ENCODE measurements around the gene TMEM236.

TMEM236 gene

DNA sequence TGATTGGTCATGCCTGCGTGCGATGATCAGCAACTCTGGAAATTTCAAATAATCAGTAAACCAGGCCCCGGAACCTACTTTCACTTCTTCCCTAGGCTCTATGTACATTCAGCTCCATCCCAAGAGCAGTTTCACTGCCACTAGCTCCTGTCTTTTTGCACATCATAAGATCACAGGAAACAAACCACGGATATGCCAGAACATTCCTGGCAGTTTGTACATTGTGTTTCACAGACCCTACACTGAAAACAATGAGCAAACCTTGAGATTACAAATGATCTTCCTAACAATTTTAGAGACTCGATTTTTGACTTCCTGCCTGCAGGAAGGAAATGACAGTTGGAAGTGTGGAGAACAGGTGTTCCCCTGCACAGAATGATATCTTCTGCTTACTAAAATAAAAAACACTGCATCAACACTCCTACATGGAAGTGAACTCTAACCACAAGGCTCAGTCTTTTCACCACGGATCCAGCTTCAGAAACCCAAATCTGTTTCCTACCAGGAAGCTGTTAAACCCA, 7.6 kb upstream of the TMEM236 start:
- Histone ChIP-seq H3K4me3 (ENCODE audit: low read depth in 1 of 2, low read length in 2 of 2) (no peak overlapping the region), H3K9ac (ENCODE audit: low read length) (no peak overlapping the region), H3K4me1 (ENCODE audit: insufficient read depth, low read length) (no peaks in the 10 kb centered on the region), H3K27ac (ENCODE audit: low read depth, low read length) (no peak overlapping the region), H3K9me3 (ENCODE audit: low read length) (no peaks in the 10 kb centered on the region), H3K36me3 (ENCODE audit: insufficient read depth, low read length) (no peaks in the 10 kb centered on the region), H3K27me3 (ENCODE audit: control insufficient read depth in 1 of 2, insufficient read depth in 2 of 2, low read length in 2 of 2) (no peaks in the 10 kb centered on the region)

DNA sequence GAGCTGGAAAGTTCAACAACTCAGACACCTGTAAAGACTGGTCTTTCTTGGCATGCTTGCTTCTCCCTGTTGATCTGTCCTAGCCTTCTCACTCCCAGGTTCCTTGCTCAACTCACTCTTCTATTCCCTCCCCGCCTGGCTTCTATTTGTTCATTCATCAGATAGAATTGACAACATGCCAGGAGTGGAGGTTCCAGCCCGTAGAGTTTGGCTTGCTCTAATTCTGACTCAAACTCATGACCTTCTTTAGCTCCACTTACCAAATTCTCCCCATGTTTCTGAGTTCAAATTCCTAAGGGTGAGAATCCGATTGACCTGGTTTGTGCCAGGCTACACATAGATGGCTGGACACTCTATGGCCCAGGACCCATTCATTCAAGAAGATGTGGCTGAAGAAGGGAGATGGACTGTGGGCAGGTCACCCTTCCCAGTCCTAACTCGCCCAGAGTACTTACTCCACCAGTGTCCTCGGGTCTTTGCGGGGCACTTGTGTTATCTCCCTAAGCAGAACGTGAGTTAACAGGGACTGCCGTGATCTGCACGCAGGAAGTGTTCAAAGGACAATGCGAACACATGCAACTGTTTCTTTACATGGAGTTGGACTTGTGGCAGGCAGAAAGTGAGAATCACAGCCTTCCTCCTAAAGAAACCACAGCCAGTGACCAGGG, 4.0 kb upstream of the TMEM236 start:
- Histone ChIP-seq H3K9ac (ENCODE audit: low read length) (no peak overlapping the region), H3K27me3 (ENCODE audit: control insufficient read depth in 1 of 2, insufficient read depth in 2 of 2, low read length in 2 of 2) (no peaks in the 10 kb centered on the region), H3K36me3 (ENCODE audit: insufficient read depth, low read length) (no peaks in the 10 kb centered on the region), H3K9me3 (ENCODE audit: low read length) (no peaks in the 10 kb centered on the region), H3K4me1 (ENCODE audit: insufficient read depth, low read length) (no peaks in the 10 kb centered on the region), H3K27ac (ENCODE audit: low read depth, low read length) (no peak overlapping the region), H3K4me3 (ENCODE audit: low read depth in 1 of 2, low read length in 2 of 2) (no peak overlapping the region)

DNA sequence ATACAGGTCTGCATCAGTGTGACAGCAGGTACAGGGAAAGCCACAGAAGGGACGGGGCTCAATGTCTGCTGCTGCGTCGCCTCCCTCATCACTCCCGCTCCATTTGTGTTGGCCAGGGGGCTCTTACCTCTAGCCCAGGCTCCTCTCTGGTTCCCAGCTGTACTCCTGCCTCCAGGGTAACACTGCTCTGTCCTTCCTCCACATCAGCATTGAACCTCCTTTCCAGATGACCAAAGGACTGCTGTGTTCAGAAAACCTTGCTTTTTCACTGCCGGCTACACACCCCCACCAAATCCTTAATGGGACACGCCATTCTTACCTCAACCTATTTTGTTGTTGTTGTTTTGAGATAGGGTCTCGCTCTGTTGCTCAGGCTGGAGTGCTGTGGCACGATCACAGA, 2.1 kb upstream of the TMEM236 start:
- Histone ChIP-seq H3K27ac (ENCODE audit: low read depth, low read length) (no peak overlapping the region), H3K9ac (ENCODE audit: low read length) (no peak overlapping the region), H3K9me3 (ENCODE audit: low read length) (no peaks in the 10 kb centered on the region), H3K4me1 (ENCODE audit: insufficient read depth, low read length) (no peaks in the 10 kb centered on the region), H3K4me3 (ENCODE audit: low read depth in 1 of 2, low read length in 2 of 2) (no peak overlapping the region), H3K27me3 (ENCODE audit: control insufficient read depth in 1 of 2, insufficient read depth in 2 of 2, low read length in 2 of 2) (no peaks in the 10 kb centered on the region), H3K36me3 (ENCODE audit: insufficient read depth, low read length) (no peaks in the 10 kb centered on the region)

DNA sequence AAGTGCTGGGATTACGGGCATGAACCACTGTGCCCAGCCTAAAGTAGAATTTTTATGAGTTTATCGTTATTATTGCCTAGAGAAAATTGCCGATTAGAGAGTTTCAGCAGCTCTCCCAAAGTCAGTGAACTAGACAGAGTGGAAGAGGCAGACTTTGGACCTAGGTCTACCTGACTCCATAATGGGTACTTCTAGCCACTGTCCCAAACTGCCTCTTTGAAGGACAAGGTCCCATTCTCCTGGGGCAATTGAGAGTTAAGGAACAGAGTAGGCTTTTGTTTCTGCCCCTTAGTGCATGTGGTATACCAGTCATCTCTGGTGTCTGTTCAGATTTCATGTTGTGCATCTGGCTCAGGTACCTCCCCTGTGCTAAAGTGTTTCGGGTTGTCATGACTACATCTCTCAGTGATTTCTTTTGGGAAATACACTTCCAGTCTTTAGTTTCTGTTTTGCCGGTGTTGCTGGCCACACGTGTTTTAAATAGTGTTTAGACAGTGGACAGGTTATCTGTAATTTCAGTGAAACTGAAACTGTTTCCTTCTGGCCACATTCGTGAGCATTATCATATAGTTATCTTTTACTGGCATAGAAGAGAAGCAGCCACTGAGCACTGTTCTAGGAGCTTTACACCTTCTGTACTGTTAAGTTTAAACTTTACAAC, 4.7 kb downstream of the TMEM236 start:
- Histone ChIP-seq H3K9me3 (ENCODE audit: low read length) (no peaks in the 10 kb centered on the region), H3K4me3 (ENCODE audit: low read depth in 1 of 2, low read length in 2 of 2) (no peak overlapping the region), H3K9ac (ENCODE audit: low read length) (no peak overlapping the region), H3K4me1 (ENCODE audit: insufficient read depth, low read length) (no peaks in the 10 kb centered on the region), H3K36me3 (ENCODE audit: insufficient read depth, low read length) (no peaks in the 10 kb centered on the region), H3K27me3 (ENCODE audit: control insufficient read depth in 1 of 2, insufficient read depth in 2 of 2, low read length in 2 of 2) (no peaks in the 10 kb centered on the region), H3K27ac (ENCODE audit: low read depth, low read length) (no peak overlapping the region)

DNA sequence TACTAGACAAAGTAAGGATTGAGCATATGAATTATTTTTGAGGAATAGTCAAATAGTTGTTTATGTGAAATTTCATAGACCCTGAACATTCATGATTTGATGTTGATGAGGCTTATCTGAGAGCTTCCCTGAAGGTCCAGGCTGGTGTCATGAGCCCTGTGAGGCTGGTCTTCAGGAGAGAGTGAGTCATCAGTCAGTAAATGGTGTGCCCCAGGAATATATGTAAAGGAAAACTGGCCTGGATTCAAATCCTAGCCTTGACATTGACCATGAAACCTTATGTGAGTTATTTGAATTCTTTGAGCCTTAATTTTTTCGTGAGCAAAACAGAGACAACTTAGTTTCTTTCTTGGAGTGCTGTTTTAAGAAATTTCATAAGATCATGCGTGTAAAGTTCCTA, 6.2 kb downstream of the TMEM236 start:
- Histone ChIP-seq H3K4me3 (ENCODE audit: low read depth in 1 of 2, low read length in 2 of 2) (no peak overlapping the region), H3K4me1 (ENCODE audit: insufficient read depth, low read length) (no peaks in the 10 kb centered on the region), H3K9ac (ENCODE audit: low read length) (no peak overlapping the region)

DNA sequence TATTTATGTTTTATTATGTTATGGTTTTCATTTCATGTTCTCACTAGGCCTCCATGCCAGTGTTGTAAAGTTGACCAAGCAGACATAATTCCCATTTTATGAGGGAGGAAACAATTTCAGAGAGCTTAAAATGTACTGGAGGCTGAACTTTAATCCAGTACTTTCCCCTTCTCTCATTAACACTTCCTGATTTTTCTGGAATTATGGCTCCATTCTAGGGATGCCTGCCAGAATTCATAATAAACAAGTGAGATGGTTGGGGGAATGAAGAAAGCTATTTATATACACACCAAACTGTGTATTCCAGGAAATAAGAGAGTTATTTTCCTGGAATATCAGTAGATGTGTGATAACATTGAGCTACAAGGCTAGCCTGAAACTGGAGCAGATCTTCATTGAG, 6.9 kb downstream of the TMEM236 start:
- H3K36me3 ChIP-seq (ENCODE audit: insufficient read depth, low read length) = no peaks in the 10 kb centered on the region
- no peak overlapping the region for H3K27ac ChIP-seq (ENCODE audit: low read depth, low read length)
- H3K9me3 ChIP-seq (ENCODE audit: low read length) = no peaks in the 10 kb centered on the region
- no peak overlapping the region for H3K9ac ChIP-seq (ENCODE audit: low read length)
- no peaks in the 10 kb centered on the region for H3K27me3 ChIP-seq (ENCODE audit: control insufficient read depth in 1 of 2, insufficient read depth in 2 of 2, low read length in 2 of 2)
- no peaks in the 10 kb centered on the region for H3K4me1 ChIP-seq (ENCODE audit: insufficient read depth, low read length)
- H3K4me3 ChIP-seq (ENCODE audit: low read depth in 1 of 2, low read length in 2 of 2) = no peak overlapping the region

More for the DNA sequence above, 6.2 kb downstream of the TMEM236 start:
- H3K36me3 ChIP-seq (ENCODE audit: insufficient read depth, low read length) = no peaks in the 10 kb centered on the region
- H3K9me3 ChIP-seq (ENCODE audit: low read length) = no peaks in the 10 kb centered on the region
- no peaks in the 10 kb centered on the region for H3K27me3 ChIP-seq (ENCODE audit: control insufficient read depth in 1 of 2, insufficient read depth in 2 of 2, low read length in 2 of 2)
- H3K27ac ChIP-seq (ENCODE audit: low read depth, low read length) = no peak overlapping the region

DNA sequence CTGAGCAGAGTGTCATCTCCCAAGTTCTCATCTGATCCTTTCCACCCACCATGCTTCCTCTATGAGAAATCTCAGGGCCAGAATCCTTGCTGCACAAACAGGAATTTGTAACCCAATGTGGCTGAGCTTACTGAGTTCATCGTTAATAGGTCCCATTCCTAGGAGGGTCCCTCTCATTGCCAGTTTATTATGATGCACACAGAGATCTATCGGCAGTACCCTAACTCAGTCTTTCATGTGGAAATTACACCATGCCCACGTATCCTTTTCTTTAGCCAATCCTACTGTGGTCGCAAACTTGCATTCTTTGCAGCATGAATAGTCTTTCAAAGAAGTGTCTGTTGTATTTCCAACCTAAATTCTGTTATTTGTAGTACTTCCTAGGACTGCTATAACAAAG, 12.1 kb downstream of the TMEM236 start:
- H3K4me3 ChIP-seq (ENCODE audit: low read depth in 1 of 2, low read length in 2 of 2) = no peak overlapping the region
- H3K9me3 ChIP-seq (ENCODE audit: low read length) = no peaks in the 10 kb centered on the region
- H3K4me1 ChIP-seq (ENCODE audit: insufficient read depth, low read length) = no peaks in the 10 kb centered on the region
- no peaks in the 10 kb centered on the region for H3K27me3 ChIP-seq (ENCODE audit: control insufficient read depth in 1 of 2, insufficient read depth in 2 of 2, low read length in 2 of 2)
- H3K27ac ChIP-seq (ENCODE audit: low read depth, low read length) = no peak overlapping the region
- H3K9ac ChIP-seq (ENCODE audit: low read length) = no peak overlapping the region
- no peaks in the 10 kb centered on the region for H3K36me3 ChIP-seq (ENCODE audit: insufficient read depth, low read length)

DNA sequence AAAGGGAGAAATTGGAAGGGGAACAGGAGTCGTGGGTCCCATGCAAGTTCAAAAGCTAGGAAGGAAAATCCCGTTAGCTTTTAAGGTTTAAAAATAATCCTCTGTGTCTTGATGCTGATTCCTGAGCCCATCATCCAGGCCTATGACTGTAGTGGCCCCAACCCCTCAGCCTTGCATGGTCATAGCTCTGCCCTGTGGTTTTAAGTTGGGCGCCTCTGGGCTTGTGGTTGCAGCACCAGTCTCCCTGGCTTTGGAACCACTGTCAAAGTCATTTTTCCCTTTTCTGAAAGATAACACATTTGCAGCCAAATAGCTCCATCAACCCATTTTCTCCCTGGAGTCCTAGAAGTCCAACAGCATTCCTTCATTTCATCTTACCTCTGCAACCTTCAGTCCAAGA, 13.6 kb downstream of the TMEM236 start:
- Histone ChIP-seq H3K27ac (ENCODE audit: low read depth, low read length) (no peak overlapping the region), H3K4me3 (ENCODE audit: low read depth in 1 of 2, low read length in 2 of 2) (no peak overlapping the region), H3K36me3 (ENCODE audit: insufficient read depth, low read length) (no peaks in the 10 kb centered on the region), H3K27me3 (ENCODE audit: control insufficient read depth in 1 of 2, insufficient read depth in 2 of 2, low read length in 2 of 2) (no peaks in the 10 kb centered on the region), H3K9ac (ENCODE audit: low read length) (no peak overlapping the region), H3K4me1 (ENCODE audit: insufficient read depth, low read length) (no peaks in the 10 kb centered on the region), H3K9me3 (ENCODE audit: low read length) (no peaks in the 10 kb centered on the region)

DNA sequence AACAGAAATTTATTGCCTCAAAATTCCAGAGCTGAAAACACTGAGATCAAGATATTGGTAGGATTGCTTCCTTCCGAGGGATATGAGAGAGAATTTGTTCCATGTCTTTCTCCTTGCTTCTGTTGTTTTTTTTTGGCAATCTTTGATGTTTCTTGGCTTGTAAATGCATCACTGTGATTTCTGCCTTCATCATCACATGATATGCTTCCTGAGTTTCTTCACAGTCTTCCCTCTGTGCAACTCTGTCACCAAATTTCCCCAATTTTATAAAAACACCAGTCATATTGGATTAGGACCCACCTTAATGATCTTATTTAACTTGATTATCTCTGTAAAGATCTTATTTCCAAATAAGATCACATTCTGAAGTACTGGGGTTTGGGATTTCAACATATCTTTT, 14.7 kb downstream of the TMEM236 start:
- Histone ChIP-seq H3K4me1 (ENCODE audit: insufficient read depth, low read length) (no peaks in the 10 kb centered on the region), H3K27me3 (ENCODE audit: control insufficient read depth in 1 of 2, insufficient read depth in 2 of 2, low read length in 2 of 2) (no peaks in the 10 kb centered on the region), H3K9me3 (ENCODE audit: low read length) (no peaks in the 10 kb centered on the region), H3K9ac (ENCODE audit: low read length) (no peak overlapping the region), H3K4me3 (ENCODE audit: low read depth in 1 of 2, low read length in 2 of 2) (no peak overlapping the region), H3K36me3 (ENCODE audit: insufficient read depth, low read length) (no peaks in the 10 kb centered on the region), H3K27ac (ENCODE audit: low read depth, low read length) (no peak overlapping the region)

DNA sequence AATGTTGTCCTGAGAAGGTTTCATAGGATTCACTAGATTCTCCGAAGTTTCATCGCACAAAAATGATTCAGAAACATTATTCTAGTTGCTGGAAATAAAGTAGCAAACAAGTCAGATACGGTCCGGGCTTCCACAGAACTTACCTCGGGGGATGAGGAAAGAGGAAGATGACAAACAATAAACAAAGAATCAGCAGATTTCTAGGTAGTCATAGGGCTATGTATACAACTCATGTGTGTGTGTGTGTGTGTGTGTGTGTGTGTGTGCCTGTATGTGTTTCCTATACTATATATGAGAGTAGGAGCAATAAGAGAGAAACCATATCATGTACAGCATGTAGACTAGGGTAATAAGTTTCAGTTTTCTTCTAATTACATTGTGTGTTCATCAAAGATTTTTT, 16.5 kb downstream of the TMEM236 start:
- Histone ChIP-seq H3K9ac (ENCODE audit: low read length) (no peak overlapping the region), H3K4me3 (ENCODE audit: low read depth in 1 of 2, low read length in 2 of 2) (no peak overlapping the region), H3K4me1 (ENCODE audit: insufficient read depth, low read length) (no peaks in the 10 kb centered on the region), H3K27me3 (ENCODE audit: control insufficient read depth in 1 of 2, insufficient read depth in 2 of 2, low read length in 2 of 2) (no peaks in the 10 kb centered on the region), H3K36me3 (ENCODE audit: insufficient read depth, low read length) (no peaks in the 10 kb centered on the region), H3K9me3 (ENCODE audit: low read length) (no peaks in the 10 kb centered on the region), H3K27ac (ENCODE audit: low read depth, low read length) (no peak overlapping the region)

DNA sequence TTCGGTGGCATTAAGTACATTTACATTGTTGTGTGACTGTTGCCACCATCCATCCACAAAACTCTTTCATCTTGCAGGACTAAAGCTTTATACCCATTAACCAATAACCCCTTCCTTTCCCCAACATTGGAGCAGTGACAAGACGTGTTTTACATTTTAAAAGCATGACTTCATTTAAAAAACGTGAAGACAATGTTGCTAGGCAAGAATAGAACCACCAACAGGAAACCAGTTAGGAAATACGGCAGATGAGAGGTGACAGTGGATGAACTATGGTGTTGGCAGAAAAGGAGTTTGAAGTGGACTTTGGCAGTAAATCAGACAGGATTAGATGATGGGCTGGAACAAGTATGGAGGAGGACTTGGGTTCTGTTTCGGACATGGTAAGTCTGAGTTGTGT, 17.0 kb downstream of the TMEM236 start:
- no peaks in the 10 kb centered on the region for H3K9me3 ChIP-seq (ENCODE audit: low read length)
- H3K4me3 ChIP-seq (ENCODE audit: low read depth in 1 of 2, low read length in 2 of 2) = no peak overlapping the region
- no peaks in the 10 kb centered on the region for H3K36me3 ChIP-seq (ENCODE audit: insufficient read depth, low read length)
- no peak overlapping the region for H3K27ac ChIP-seq (ENCODE audit: low read depth, low read length)
- no peaks in the 10 kb centered on the region for H3K4me1 ChIP-seq (ENCODE audit: insufficient read depth, low read length)
- no peaks in the 10 kb centered on the region for H3K27me3 ChIP-seq (ENCODE audit: control insufficient read depth in 1 of 2, insufficient read depth in 2 of 2, low read length in 2 of 2)
- H3K9ac ChIP-seq (ENCODE audit: low read length) = no peak overlapping the region

DNA sequence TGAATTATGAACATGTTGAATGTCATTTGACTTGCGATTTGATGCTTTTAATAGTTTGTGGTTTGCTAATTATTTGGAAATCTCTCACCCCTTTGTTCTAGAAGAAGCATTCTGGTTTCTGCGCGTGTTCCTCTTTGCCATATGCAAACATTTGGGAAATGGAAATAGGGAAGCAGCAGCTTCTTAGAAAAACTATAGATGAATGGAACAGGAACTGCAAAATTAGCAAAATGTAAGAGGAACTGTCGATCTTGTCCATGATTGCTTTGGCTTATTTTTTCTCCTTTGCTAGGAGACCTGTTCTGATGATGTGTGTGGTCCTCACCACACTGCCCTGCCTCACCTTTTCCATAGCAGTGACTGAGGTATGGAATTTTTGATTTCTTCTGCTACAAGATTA, 19.0 kb downstream of the TMEM236 start:
- Histone ChIP-seq H3K4me3 (ENCODE audit: low read depth in 1 of 2, low read length in 2 of 2) (no peak overlapping the region), H3K9ac (ENCODE audit: low read length) (no peak overlapping the region), H3K27me3 (ENCODE audit: control insufficient read depth in 1 of 2, insufficient read depth in 2 of 2, low read length in 2 of 2) (no peaks in the 10 kb centered on the region), H3K27ac (ENCODE audit: low read depth, low read length) (no peak overlapping the region), H3K9me3 (ENCODE audit: low read length) (no peaks in the 10 kb centered on the region), H3K36me3 (ENCODE audit: insufficient read depth, low read length) (no peaks in the 10 kb centered on the region), H3K4me1 (ENCODE audit: insufficient read depth, low read length) (no peaks in the 10 kb centered on the region)

Measured in muscle layer of colon (tissue), 2 donors.